ENCODE data around the gene NOSIP. TPM values are rescaled to one million over a fixed set of nuclear protein-coding genes. Genes with fewer than 3 reads are reported as not detected.

The NOSIP gene
- total and polyA plus RNA-seq, 8 donors: 18.1 to 354 (median 87.3) TPM

DNA sequence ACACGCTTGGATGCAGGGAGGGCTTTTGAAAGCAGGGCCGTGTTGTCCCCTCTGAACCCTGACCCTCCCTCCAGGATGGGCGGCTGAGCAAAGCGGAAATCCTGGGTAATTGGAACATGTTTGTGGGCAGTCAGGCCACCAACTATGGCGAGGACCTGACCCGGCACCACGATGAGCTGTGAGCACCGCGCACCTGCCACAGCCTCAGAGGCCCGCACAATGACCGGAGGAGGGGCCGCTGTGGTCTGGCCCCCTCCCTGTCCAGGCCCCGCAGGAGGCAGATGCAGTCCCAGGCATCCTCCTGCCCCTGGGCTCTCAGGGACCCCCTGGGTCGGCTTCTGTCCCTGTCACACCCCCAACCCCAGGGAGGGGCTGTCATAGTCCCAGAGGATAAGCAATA, 37.3 kb downstream of the NOSIP start:
- Histone ChIP-seq H3K36me3 (peaks cover 6 to 50% (median 32%) of the 10 kb centered on the region in 4 donors), H3K4me1 (peaks cover 5 to 14% (median 7%) of the 10 kb centered on the region in 4 donors), H3K9me3 (no peaks in the 10 kb centered on the region), H3K27ac (no peak overlapping the region), H3K27me3 (no peaks in the 10 kb centered on the region), H3K4me3 (no peak overlapping the region)
- intact Hi-C loops (cut with DNase I; ENCODE audit: low total_unique reads): loop anchor here (5.0 kb wide), 1 partner anchor 36 kb away; no protein-coding TSS in a partner anchor
- TF ChIP-seq POLR2AphosphoS5 (IDR thresholded peaks at IDR 0.05) (no peak), POLR2A (IDR thresholded peaks at IDR 0.05) (no peak), EP300 (IDR thresholded peaks at IDR 0.05) (no peak)
- TF ChIP-seq, protein P1, sequence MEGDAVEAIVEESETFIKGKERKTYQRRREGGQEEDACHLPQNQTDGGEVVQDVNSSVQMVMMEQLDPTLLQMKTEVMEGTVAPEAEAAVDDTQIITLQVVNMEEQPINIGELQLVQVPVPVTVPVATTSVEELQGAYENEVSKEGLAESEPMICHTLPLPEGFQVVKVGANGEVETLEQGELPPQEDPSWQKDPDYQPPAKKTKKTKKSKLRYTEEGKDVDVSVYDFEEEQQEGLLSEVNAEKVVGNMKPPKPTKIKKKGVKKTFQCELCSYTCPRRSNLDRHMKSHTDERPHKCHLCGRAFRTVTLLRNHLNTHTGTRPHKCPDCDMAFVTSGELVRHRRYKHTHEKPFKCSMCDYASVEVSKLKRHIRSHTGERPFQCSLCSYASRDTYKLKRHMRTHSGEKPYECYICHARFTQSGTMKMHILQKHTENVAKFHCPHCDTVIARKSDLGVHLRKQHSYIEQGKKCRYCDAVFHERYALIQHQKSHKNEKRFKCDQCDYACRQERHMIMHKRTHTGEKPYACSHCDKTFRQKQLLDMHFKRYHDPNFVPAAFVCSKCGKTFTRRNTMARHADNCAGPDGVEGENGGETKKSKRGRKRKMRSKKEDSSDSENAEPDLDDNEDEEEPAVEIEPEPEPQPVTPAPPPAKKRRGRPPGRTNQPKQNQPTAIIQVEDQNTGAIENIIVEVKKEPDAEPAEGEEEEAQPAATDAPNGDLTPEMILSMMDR (IDR thresholded peaks at IDR 0.05): no peak
- WGBS, 5 donors: 80 to 95% (median 89%) methylated on average over 14 of the region's 14 CpGs
- no peak for DNase-seq

DNA sequence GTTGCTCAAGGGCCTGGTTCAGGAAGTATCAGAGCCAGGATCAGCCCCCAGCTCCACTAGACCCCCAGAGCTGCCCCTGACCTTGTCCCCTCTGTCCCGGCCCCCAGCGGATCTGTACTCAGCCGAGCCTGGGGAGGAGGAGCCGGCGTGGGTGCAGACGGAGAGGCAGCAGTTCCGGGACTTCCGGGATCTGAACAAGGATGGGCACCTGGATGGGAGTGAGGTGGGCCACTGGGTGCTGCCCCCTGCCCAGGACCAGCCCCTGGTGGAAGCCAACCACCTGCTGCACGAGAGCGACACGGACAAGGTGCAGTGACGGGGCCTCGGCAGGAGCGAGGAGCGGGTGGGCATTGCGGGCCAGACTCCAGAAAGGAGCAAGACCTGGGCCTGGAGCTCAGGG, 37.9 kb downstream of the NOSIP start:
- no peaks in the 10 kb centered on the region for H3K27me3 ChIP-seq
- WGBS, 5 donors: 89 to 95% (median 94%) methylated on average over 11 to 16 of the region's 16 CpGs
- peaks cover 5 to 14% (median 7%) of the 10 kb centered on the region in 4 donors for H3K4me1 ChIP-seq
- TF ChIP-seq EP300 (IDR thresholded peaks at IDR 0.05) (no peak), POLR2AphosphoS5 (IDR thresholded peaks at IDR 0.05) (no peak)
- H3K9me3 ChIP-seq: no peaks in the 10 kb centered on the region
- no peak for DNase-seq
- intact Hi-C loops (cut with DNase I; ENCODE audit: low total_unique reads): loop anchor here (5.0 kb wide), 1 partner anchor 35 kb away; no protein-coding TSS in a partner anchor
- no peak overlapping the region for H3K27ac ChIP-seq
- H3K4me3 ChIP-seq: no peak overlapping the region
- peaks cover 6 to 56% (median 36%) of the 10 kb centered on the region in 4 donors for H3K36me3 ChIP-seq

DNA sequence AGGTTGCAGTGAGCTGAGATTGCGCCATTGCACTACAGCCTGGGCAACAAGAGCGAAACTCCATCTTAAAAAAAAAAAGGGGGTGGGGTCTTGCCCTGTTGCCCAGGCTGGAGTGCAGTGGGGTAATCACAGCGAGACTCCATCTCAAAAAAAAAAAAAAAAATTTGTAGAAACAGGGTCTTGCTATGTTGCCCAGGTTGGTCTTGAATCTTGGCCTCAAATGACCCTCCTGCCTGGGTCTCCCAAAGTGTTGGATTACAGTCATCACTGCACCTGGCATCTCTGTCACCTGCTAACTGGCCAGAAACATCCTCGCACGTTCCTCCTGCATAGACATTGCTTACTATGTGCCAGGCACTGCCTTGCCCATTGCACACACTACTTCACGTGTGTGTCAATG, 38.4 kb downstream of the NOSIP start:
- Histone ChIP-seq H3K4me1 (peaks cover 2 to 9% (median 6%) of the 10 kb centered on the region in 4 donors), H3K9me3 (no peaks in the 10 kb centered on the region), H3K4me3 (no peak overlapping the region), H3K27ac (no peak overlapping the region), H3K27me3 (no peaks in the 10 kb centered on the region), H3K36me3 (peaks cover 6 to 61% (median 41%) of the 10 kb centered on the region in 4 donors)
- 83 to 89% (median 86%) methylated on average over 6 of the region's 6 CpGs for WGBS, 5 donors
- TF ChIP-seq, protein P1 (IDR thresholded peaks at IDR 0.05): no peak
- TF ChIP-seq POLR2A (IDR thresholded peaks at IDR 0.05): no peak
- no peak for TF ChIP-seq EP300 (IDR thresholded peaks at IDR 0.05)
- TF ChIP-seq POLR2AphosphoS5 (IDR thresholded peaks at IDR 0.05): no peak
- DNase-seq: no peak
- intact Hi-C loops (cut with DNase I; ENCODE audit: low total_unique reads): loop anchor here (5.0 kb wide), 1 partner anchor 35 kb away; no protein-coding TSS in a partner anchor

DNA sequence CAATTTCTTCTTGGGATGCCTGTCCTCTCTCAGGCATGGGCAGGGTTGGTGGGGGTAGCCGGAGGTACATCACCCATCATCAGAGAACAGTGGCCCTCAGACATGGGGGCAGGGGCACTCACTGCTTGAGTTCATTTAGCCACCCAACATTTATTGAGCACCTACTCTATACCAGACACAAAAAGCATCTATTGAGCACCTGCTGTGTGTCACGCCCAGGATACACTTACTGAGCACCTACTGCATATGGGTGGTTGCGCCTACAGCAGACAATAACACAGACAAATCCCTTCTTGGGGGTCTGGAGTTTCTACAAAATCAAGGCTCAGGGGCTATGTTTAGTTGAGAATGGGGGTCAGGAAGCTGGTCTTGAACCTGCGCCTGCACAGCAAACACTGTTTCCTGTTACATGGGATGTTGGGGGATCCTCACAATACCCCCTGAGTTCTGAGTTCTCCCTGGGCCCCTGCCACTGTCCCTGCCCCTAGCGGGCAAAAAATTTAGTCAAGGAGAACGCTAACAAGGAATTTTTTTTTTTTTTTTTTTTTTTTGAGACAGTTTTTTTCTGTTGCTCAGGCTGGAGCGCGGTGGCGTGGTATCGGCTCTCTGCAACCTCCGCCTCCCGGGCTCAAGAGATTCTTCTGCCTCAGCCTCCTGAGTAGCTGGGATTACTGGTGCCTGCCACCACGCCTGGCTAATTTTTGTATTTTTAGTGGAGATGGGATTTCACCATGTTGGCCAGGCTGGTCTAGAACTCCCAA, 41.0 kb downstream of the NOSIP start:
- TF ChIP-seq, protein P1 (IDR thresholded peaks at IDR 0.05): no peak
- no peak for TF ChIP-seq POLR2A (IDR thresholded peaks at IDR 0.05)
- TF ChIP-seq EP300 (IDR thresholded peaks at IDR 0.05): no peak
- no peak for TF ChIP-seq POLR2AphosphoS5 (IDR thresholded peaks at IDR 0.05)
- intact Hi-C loops (cut with DNase I; ENCODE audit: low total_unique reads): no loop called here
- Histone ChIP-seq H3K27me3 (no peaks in the 10 kb centered on the region), H3K4me1 (peaks cover under 1 to 7% (median 1%) of the 10 kb centered on the region in 4 donors), H3K27ac (no peak overlapping the region), H3K9me3 (no peaks in the 10 kb centered on the region), H3K4me3 (no peak overlapping the region), H3K36me3 (peaks cover 6 to 66% (median 45%) of the 10 kb centered on the region in 4 donors)
- DNase-seq: no peak
- WGBS, 5 donors: 93 to 96% (median 94%) methylated on average over 12 to 13 of the region's 13 CpGs
